Bronchial epithelial cell (primary cell): ENCODE results near the gene CACNA1C. TPM values are rescaled to one million over a fixed set of nuclear protein-coding genes. Genes with fewer than 3 reads are reported as not detected.

ENCODE experiments used
- DNase-seq: peaks from one replicate; pipeline ENCODE4 v3.0.0-alpha.2; 2010; ENCODE audit warnings: low read depth
- FAIRE-seq: peaks from 2 replicates; lab custom pipeline; 2011; peaks lifted over from hg19 to GRCh38; lab: Jason Lieb, UNC
- H3K27me3 ChIP-seq: 2 replicates; pipeline ENCODE4 v1.5.1; 2011; ENCODE audit warnings: low read length; ENCODE audit not compliant: control insufficient read depth, insufficient read depth
- H3K36me3 ChIP-seq: 2 replicates; pipeline ENCODE4 v1.5.1; 2011; ENCODE audit warnings: low read length; ENCODE audit not compliant: control insufficient read depth, insufficient read depth
- H3K4me3 ChIP-seq: 2 replicates; pipeline ENCODE4 v1.5.1; 2011; ENCODE audit warnings: mild to moderate bottlenecking, low read depth, low read length, control low read depth
- total RNA-seq: library from RNA; depleted of rRNA; stranded (reverse); fragments of >200 nt; gene quantifications from 2 replicates; pipeline ENCODE4 v1.2.1, GENCODE V29; 2014
- TF ChIP-seq, protein P1 (sequence below): IDR thresholded peaks from 2 replicates; pipeline ENCODE4 v1.5.1; 2011; ENCODE audit warnings: mild to moderate bottlenecking, moderate library complexity, low read length, control low read depth, inconsistent platforms; ENCODE audit not compliant: insufficient read depth, severe bottlenecking

CACNA1C gene
- total RNA-seq, 1 donor from 2014 or later = not detected

DNA sequence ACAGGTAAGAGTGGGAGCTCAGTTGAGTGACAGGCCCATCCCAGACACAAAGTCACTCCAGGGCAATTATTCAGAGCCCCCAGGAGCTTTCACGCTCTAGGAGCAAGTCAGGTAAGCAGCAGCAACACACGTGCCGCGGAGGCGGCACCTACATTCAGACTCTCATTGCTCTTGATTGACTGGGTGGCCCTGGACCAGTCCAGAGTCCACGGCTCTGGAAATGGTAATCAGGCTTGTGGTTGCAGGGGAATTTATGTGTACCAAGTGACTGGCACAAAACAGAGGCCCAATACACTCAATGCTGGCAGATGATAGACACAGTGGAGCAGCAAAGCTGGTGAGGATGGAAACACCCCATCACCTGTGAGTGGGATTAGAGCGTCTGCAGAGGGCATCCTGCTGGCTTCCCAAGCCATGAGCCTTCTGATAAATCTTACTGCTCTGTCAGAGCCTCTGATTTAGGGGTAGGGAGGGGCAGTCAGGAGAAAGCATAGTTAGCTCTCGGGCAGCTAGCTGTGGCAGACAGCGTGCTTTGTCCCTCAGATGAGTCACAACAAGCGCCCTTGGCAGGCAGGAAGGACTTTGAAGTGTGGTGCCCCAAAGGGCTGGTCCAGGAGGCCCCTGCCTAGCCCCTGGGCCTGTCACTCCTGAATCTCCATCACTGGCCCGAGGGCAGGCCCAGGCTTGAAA, 344.7 kb downstream of the CACNA1C start:
- TF ChIP-seq, protein P1, sequence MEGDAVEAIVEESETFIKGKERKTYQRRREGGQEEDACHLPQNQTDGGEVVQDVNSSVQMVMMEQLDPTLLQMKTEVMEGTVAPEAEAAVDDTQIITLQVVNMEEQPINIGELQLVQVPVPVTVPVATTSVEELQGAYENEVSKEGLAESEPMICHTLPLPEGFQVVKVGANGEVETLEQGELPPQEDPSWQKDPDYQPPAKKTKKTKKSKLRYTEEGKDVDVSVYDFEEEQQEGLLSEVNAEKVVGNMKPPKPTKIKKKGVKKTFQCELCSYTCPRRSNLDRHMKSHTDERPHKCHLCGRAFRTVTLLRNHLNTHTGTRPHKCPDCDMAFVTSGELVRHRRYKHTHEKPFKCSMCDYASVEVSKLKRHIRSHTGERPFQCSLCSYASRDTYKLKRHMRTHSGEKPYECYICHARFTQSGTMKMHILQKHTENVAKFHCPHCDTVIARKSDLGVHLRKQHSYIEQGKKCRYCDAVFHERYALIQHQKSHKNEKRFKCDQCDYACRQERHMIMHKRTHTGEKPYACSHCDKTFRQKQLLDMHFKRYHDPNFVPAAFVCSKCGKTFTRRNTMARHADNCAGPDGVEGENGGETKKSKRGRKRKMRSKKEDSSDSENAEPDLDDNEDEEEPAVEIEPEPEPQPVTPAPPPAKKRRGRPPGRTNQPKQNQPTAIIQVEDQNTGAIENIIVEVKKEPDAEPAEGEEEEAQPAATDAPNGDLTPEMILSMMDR = no peak
- FAIRE-seq (peak; percentile 92), DNase-seq (no peak)
- Histone ChIP-seq H3K36me3 (no peaks in the 10 kb centered on the region), H3K4me3 (no peak overlapping the region), H3K27me3 (no peaks in the 10 kb centered on the region)

DNA sequence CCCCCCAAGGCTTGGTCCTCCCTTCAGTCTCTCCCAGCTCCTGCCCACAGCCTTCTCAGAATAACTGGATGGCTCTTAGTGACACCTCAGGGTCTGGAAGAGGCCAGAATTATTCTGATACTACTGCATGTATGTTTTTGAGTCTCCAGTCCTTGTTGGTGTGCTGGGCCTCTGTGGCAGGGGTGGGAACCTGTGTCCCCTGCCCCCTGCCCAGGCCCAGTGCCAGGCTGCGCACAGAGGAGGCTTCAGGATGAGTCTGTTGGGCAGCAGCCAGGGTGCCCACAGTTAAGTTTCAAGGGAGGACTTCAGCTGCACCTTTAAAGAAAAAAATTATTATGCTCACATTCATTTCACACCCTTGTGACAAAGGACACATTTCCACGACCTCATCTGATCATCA, 348.3 kb downstream of the CACNA1C start:
- Histone ChIP-seq H3K27me3 (no peaks in the 10 kb centered on the region), H3K4me3 (no peak overlapping the region), H3K36me3 (no peaks in the 10 kb centered on the region)
- TF ChIP-seq, protein P1 = no peak
- DNase-seq (no peak), FAIRE-seq (no peak)

DNA sequence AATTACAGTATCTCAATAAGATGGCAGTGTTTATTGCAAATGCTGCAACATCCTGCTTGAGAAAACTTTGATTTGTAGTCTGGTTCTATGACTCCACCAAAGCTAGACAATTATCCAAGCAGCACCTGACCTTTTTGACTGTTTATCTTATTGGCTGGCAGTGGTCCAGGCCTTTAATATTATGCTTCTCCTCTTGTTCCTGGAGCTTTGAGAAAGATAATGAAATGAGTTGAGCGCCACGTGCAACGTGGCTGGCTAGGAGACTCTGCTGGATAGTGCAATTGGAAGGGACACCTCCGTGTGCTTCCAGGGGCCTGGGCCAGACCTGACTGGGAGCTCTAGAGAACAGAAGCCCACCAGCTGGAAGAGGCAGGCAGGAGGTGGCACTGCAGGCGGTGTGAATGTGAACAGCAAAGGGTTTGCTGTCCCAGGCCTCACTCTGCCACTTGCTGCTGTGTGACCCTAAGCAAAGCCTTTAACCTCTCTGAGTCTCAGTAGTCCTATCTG, 349.3 kb downstream of the CACNA1C start:
- DNase-seq (no peak), FAIRE-seq (no peak)
- H3K27me3 ChIP-seq = no peaks in the 10 kb centered on the region

DNA sequence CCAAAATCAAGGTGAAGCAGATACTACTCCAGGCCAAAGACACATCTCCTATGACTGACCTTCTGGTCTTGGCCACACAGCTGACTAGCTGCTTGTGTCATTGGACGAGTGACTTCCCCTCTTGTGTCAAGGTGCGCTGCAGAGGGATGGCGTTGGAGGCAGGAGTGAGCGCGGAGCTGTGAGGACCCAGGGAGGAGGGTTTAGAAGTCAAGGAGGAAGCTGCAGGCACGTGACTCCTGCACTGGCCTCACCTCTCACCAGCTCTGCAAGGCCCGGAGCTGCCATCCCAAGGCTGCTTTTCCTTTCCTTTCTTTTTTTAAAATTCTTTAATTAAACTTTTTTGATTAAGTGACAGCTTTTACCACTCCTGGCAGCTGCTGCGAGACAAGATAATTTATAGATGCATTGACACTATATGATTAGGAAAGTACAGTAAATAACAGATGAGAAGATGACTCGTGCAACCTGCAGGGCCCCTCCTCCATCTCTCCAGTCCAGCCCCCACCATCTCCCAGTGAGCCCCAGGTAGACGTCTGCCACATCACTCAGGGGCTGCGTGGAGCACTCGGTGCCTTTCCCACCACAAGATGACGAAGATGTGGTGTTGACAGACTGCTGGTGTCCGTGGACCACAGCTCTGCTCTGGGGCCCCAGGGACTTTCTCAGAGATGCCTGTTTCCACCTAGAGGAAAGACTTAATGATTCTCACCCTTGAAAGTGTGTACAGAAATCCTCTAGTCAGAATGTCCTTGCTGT, 350.6 kb downstream of the CACNA1C start:
- H3K36me3 ChIP-seq = no peaks in the 10 kb centered on the region
- DNase-seq (no peak), FAIRE-seq (no peak)
- H3K27me3 ChIP-seq = no peaks in the 10 kb centered on the region
- H3K4me3 ChIP-seq = no peak overlapping the region
- TF ChIP-seq, protein P1 = no peak

More for the DNA sequence above, 349.3 kb downstream of the CACNA1C start:
- H3K36me3 ChIP-seq = no peaks in the 10 kb centered on the region
- TF ChIP-seq, protein P1 = no peak
- no peak overlapping the region for H3K4me3 ChIP-seq

DNA sequence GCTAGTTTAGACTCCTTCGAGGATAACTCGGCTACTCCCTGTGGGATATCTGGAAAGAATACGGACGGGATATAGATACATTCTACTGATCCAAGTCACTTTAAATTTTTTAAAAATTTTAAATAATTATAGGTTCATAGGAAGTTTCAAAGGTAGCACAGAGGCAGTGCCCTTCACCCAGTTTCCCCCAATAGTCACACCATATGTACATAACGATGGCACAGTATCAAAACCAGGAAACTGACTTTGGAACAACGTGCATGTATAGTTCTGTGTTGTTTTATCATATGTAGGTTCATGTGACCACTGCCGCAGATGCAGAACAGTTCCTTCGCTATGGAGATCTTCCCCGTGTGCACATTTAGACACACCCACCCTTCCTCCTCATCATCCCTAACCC, 352.3 kb downstream of the CACNA1C start:
- H3K27me3 ChIP-seq = no peaks in the 10 kb centered on the region
- DNase-seq (no peak), FAIRE-seq (no peak)
- no peak overlapping the region for H3K4me3 ChIP-seq
- H3K36me3 ChIP-seq = no peaks in the 10 kb centered on the region
- TF ChIP-seq, protein P1 = no peak
